Measurements from ENCODE around the gene ARMC3.

- TF ChIP-seq CTCF (conservative IDR thresholded peaks at IDR 0.05; ENCODE audit: low read depth, low read length), result no peak
- no peak for TF ChIP-seq EZH2 (IDR thresholded peaks at IDR 0.05; ENCODE audit: borderline replicate concordance, low read depth, low read length, poor library complexity, severe bottlenecking)
Measured at GRCh38 chr10:22999942-23000341, 72.1 kb downstream of the ARMC3 start.

All from A673 (cell line).